Measurements from ENCODE around the gene ANKS4B.

ANKS4B gene

GRCh38 chr16:21302898-21303528 lies 69.5 kb downstream of the ANKS4B start:
- H3K4me1 ChIP-seq (ENCODE audit: control insufficient read depth, insufficient read depth, low read length) = no peaks in the 10 kb centered on the region
- H3K4me3 ChIP-seq (ENCODE audit: low read depth, low read length) = no peak overlapping the region
- no peaks in the 10 kb centered on the region for H3K9me3 ChIP-seq (ENCODE audit: control insufficient read depth, insufficient read depth, low read depth, low read length)
- H3K27ac ChIP-seq (ENCODE audit: extremely low read depth, low read depth, low read length) = no peak overlapping the region
- ChIA-PET CTCF (interaction anchor here (0.6 to 3.7 kb wide), 4 partner anchors 114 to 222 kb away, joined by 3 to 37 read pairs (median 6); partner anchors contain the start of gene LDAF1), POLR2A (interaction anchor here (0.6 kb wide), 1 partner anchor 1036 kb away, joined by 3 read pairs; no protein-coding TSS in a partner anchor)
- no peaks in the 10 kb centered on the region for H3K36me3 ChIP-seq (ENCODE audit: control insufficient read depth in 2 of 2, insufficient read depth in 1 of 2, low read length in 2 of 2)
- TF ChIP-seq ZNF48 (tag by site-specific recombination; IDR thresholded peaks at IDR 0.05) = no peak
- no peak for TF ChIP-seq ZNF362 (tag by site-specific recombination; IDR thresholded peaks at IDR 0.05)
- TF ChIP-seq ZNF350 (tag by site-specific recombination; IDR thresholded peaks at IDR 0.05) = no peak
- TF ChIP-seq BCL11A (tag by site-specific recombination; IDR thresholded peaks at IDR 0.05; ENCODE audit: low read depth) = no peak
- TF ChIP-seq ZNF670 (tag by site-specific recombination; IDR thresholded peaks at IDR 0.05; ENCODE audit: low read depth) = no peak
- TF ChIP-seq ZNF830 (tag by site-specific recombination; IDR thresholded peaks at IDR 0.05; ENCODE audit: low read depth) = no peak
- TF ChIP-seq ZBTB48 (tag by site-specific recombination; IDR thresholded peaks at IDR 0.05) = no peak
- no peak for TF ChIP-seq ZNF530 (tag by site-specific recombination; IDR thresholded peaks at IDR 0.05; ENCODE audit: low read depth)
- no peak for TF ChIP-seq ZNF658 (tag by site-specific recombination; IDR thresholded peaks at IDR 0.05)
- no peak for TF ChIP-seq ZNF777 (tag by site-specific recombination; IDR thresholded peaks at IDR 0.05; ENCODE audit: borderline replicate concordance)
- 0 out of 2 replicates have a peak, but pooled peaks have one; percentile 22 for TF ChIP-seq ZNF76 (tag by site-specific recombination; IDR thresholded peaks at IDR 0.05; ENCODE audit: borderline replicate concordance, low read depth)
- no peak for TF ChIP-seq ZNF398 (tag by site-specific recombination; IDR thresholded peaks at IDR 0.05)
- no peak for TF ChIP-seq TSHZ1 (tag by site-specific recombination; IDR thresholded peaks at IDR 0.05; ENCODE audit: borderline replicate concordance)
- TF ChIP-seq ZIC2 (tag by site-specific recombination; IDR thresholded peaks at IDR 0.05) = no peak
- TF ChIP-seq ZFP41 (tag by site-specific recombination; IDR thresholded peaks at IDR 0.05; ENCODE audit: borderline replicate concordance) = no peak
- TF ChIP-seq ZNF426 (tag by site-specific recombination; IDR thresholded peaks at IDR 0.05) = no peak
- TF ChIP-seq ZNF423 (tag by site-specific recombination; IDR thresholded peaks at IDR 0.05) = no peak
- TF ChIP-seq GLI2 (tag by site-specific recombination; IDR thresholded peaks at IDR 0.05; ENCODE audit: borderline replicate concordance, low read depth) = no peak
- TF ChIP-seq ZNF549 (tag by site-specific recombination; IDR thresholded peaks at IDR 0.05) = no peak
- TF ChIP-seq MEIS1 (CRISPR knock-in tag; IDR thresholded peaks at IDR 0.05; ENCODE audit: borderline replicate concordance) = no peak
- TF ChIP-seq SP2 (tag by site-specific recombination; IDR thresholded peaks at IDR 0.05) = peak; percentile 14; the same call in 1 of the 2 replicates
- TF ChIP-seq ZNF558 (tag by site-specific recombination; IDR thresholded peaks at IDR 0.05) = no peak
- no peak for TF ChIP-seq ZNF184 (tag by site-specific recombination; IDR thresholded peaks at IDR 0.05)
- peak; percentile 13; the same call in 1 of the 2 replicates for TF ChIP-seq SP7 (tag by site-specific recombination; IDR thresholded peaks at IDR 0.05)
- no peak for TF ChIP-seq KLF16 (tag by site-specific recombination; IDR thresholded peaks at IDR 0.05)
- no peak for TF ChIP-seq ZNF354C (tag by site-specific recombination; IDR thresholded peaks at IDR 0.05; ENCODE audit: borderline replicate concordance, low read depth)
- no peak for TF ChIP-seq ZNF664 (tag by site-specific recombination; IDR thresholded peaks at IDR 0.05)
- TF ChIP-seq ZBTB20 (tag by site-specific recombination; IDR thresholded peaks at IDR 0.05) = no peak
- TF ChIP-seq ZNF747 (tag by site-specific recombination; IDR thresholded peaks at IDR 0.05) = no peak
- TF ChIP-seq ZNF335 (tag by site-specific recombination; conservative IDR thresholded peaks at IDR 0.05) = peak; percentile 20; the same call in 1 of the 2 replicates
- no peak for TF ChIP-seq ZNF501 (tag by site-specific recombination; IDR thresholded peaks at IDR 0.05)
- no peak for TF ChIP-seq ZNF341 (tag by site-specific recombination; IDR thresholded peaks at IDR 0.05; ENCODE audit: low read depth)
- TF ChIP-seq KLF1 (tag by site-specific recombination; IDR thresholded peaks at IDR 0.05) = peak; percentile 81
- TF ChIP-seq ZNF624 (tag by site-specific recombination; IDR thresholded peaks at IDR 0.05) = no peak

Measured in HEK293 (cell line).